ENCODE measurements around the gene MYOD1. TPM values are rescaled to one million over a fixed set of nuclear protein-coding genes. Genes with fewer than 3 reads are reported as not detected.

The MYOD1 gene
- total RNA-seq, 1 experiment from 2014 or later: not detected

DNA sequence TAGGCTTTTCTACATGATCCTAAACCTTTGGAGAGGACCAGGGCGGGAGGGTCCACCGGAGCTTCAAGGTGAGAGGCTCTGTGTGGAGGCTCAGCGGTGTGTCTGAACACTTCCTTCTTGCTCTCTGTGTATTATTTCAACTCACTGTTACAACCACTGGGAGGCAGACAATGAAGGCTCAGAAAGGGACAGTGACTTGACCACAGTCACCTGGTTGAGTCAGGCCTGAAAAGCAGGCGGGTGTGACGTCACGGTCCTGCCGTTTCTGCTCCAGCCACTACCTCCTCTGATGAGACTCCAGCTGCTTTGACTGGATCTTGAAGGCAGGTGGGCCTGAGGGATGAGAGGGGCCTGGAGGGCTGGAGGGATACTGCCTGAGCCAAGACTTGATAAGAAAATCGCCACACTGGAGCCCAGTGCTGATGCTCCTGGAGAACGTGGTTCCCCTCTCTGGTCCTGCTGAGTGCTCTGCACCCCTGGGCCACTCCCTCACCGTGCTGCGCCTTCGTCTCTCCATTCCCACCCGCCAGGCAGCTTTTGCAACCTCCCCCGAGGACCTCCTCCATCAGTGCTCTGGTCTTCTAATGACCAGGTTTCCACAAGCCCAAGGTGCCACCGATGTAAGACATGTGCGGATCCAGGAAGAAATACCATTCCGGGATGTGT is 43.1 kb downstream of the MYOD1 start:
- peak; percentile 37 for DNase-seq (ENCODE audit: unreplicated experiment)
- H3K9me3 Mint-ChIP-seq (ENCODE audit: unreplicated experiment): no peaks in the 10 kb centered on the region
- ChIA-PET CTCF (interaction anchor here (0.6 to 3.2 kb wide), 6 partner anchors 13 to 217 kb away, joined by 3 to 28 read pairs (median 4); no protein-coding TSS in a partner anchor), POLR2A (no interaction called here)
- no peaks in the 10 kb centered on the region for H3K36me3 Mint-ChIP-seq (ENCODE audit: insufficient read depth, unreplicated experiment)
- intact Hi-C loops (cut with micrococcal nuclease): loop anchor here (10.0 kb wide), 1 partner anchor 62 kb away; no protein-coding TSS in a partner anchor
- no TSS peak for BruUV-seq (replicated peaks)
- TF ChIP-seq, protein P1, sequence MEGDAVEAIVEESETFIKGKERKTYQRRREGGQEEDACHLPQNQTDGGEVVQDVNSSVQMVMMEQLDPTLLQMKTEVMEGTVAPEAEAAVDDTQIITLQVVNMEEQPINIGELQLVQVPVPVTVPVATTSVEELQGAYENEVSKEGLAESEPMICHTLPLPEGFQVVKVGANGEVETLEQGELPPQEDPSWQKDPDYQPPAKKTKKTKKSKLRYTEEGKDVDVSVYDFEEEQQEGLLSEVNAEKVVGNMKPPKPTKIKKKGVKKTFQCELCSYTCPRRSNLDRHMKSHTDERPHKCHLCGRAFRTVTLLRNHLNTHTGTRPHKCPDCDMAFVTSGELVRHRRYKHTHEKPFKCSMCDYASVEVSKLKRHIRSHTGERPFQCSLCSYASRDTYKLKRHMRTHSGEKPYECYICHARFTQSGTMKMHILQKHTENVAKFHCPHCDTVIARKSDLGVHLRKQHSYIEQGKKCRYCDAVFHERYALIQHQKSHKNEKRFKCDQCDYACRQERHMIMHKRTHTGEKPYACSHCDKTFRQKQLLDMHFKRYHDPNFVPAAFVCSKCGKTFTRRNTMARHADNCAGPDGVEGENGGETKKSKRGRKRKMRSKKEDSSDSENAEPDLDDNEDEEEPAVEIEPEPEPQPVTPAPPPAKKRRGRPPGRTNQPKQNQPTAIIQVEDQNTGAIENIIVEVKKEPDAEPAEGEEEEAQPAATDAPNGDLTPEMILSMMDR (IDR thresholded peaks at IDR 0.05; ENCODE audit: unreplicated experiment): no peak
- no peak overlapping the region for H3K4me3 Mint-ChIP-seq (ENCODE audit: unreplicated experiment)
- H3K4me1 Mint-ChIP-seq (ENCODE audit: insufficient read depth, unreplicated experiment): no peaks in the 10 kb centered on the region
- peaks cover 19% of the 10 kb centered on the region for H3K27me3 Mint-ChIP-seq (ENCODE audit: insufficient read depth, unreplicated experiment)
- no peak overlapping the region for H3K27ac Mint-ChIP-seq (ENCODE audit: low read depth, unreplicated experiment)

DNA sequence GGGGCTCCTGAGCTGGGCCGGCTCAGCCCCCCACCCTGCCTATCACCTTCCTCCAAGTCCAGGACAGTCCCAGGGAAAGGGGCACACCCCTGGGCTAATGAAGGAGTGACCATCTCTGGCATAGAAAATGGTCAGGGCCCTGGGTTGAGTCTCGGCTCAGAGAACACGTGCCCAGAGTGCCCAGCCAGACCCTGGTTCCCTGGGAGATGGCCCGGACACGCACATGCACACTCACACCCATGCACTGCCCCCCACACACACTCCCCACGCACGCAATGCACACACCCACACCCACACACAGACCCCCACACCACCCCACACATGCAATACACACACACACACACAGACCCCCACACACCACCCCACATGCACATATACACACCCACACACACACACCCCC is 43.9 kb downstream of the MYOD1 start:
- BruUV-seq (replicated peaks): no TSS peak
- Mint-ChIP-seq H3K4me3 (ENCODE audit: unreplicated experiment) (no peak overlapping the region), H3K9me3 (ENCODE audit: unreplicated experiment) (no peaks in the 10 kb centered on the region), H3K27ac (ENCODE audit: low read depth, unreplicated experiment) (no peak overlapping the region), H3K27me3 (ENCODE audit: insufficient read depth, unreplicated experiment) (peaks cover 11% of the 10 kb centered on the region), H3K4me1 (ENCODE audit: insufficient read depth, unreplicated experiment) (no peaks in the 10 kb centered on the region), H3K36me3 (ENCODE audit: insufficient read depth, unreplicated experiment) (no peaks in the 10 kb centered on the region)
- intact Hi-C loops (cut with micrococcal nuclease): loop anchor here (10.0 kb wide), 1 partner anchor 62 kb away; no protein-coding TSS in a partner anchor
- no peak for DNase-seq (ENCODE audit: unreplicated experiment)
- POLR2A ChIA-PET: no interaction called here
- TF ChIP-seq, protein P1 (IDR thresholded peaks at IDR 0.05; ENCODE audit: unreplicated experiment): no peak
- CTCF ChIA-PET: interaction anchor here (1.1 kb wide), 1 partner anchor 197 kb away, joined by 3 read pairs; no protein-coding TSS in a partner anchor

GRCh38 chr11:17763703-17764102 is 44.3 kb downstream of the MYOD1 start:
- DNase-seq (ENCODE audit: unreplicated experiment): no peak
- no peaks in the 10 kb centered on the region for H3K4me1 Mint-ChIP-seq (ENCODE audit: insufficient read depth, unreplicated experiment)
- intact Hi-C loops (cut with micrococcal nuclease): loop anchor here (10.0 kb wide), 1 partner anchor 61 kb away; no protein-coding TSS in a partner anchor
- TF ChIP-seq, protein P1 (IDR thresholded peaks at IDR 0.05; ENCODE audit: unreplicated experiment): no peak
- CTCF ChIA-PET: no interaction called here
- H3K9me3 Mint-ChIP-seq (ENCODE audit: unreplicated experiment): no peaks in the 10 kb centered on the region
- POLR2A ChIA-PET: no interaction called here
- no TSS peak for BruUV-seq (replicated peaks)
- H3K27ac Mint-ChIP-seq (ENCODE audit: low read depth, unreplicated experiment): no peak overlapping the region
- H3K27me3 Mint-ChIP-seq (ENCODE audit: insufficient read depth, unreplicated experiment): peaks cover 7% of the 10 kb centered on the region
- no peak overlapping the region for H3K4me3 Mint-ChIP-seq (ENCODE audit: unreplicated experiment)
- no peaks in the 10 kb centered on the region for H3K36me3 Mint-ChIP-seq (ENCODE audit: insufficient read depth, unreplicated experiment)

DNA sequence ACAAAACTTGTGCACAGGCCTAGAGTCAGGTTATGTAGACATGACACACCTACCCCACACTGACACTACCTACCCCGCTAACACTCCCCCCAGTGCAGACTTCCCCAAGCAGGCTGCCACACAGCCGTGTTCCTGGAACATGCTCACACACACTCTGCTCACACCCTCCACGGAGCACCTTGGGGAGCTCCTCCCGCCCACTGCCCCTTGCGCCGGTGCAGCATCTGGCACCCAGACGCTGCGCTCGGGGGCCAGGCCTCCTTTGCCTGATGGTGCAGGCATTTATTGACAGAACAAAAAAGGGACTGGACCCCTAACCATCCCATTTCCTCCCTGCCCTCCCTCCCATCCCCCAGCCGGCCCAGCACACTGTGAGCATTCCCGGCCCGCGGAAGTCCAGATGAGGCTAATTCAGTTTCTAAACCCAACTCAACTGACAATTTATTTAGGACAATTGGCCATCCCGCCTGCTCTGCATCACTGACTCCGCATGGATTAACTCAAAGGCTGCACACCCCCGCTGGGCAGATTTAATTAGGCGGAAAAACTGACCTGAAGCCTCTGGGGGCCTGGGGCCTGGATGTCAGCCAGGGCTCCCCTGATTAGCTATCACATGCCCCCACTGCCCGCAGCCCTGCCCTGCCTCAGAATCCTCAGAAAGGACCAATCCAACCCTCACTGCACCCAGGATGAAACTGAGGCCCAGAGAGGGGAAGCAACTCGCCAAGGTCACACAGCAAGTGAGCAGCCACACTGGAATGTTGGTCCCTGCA is 45.3 kb downstream of the MYOD1 start:
- no peaks in the 10 kb centered on the region for H3K4me1 Mint-ChIP-seq (ENCODE audit: insufficient read depth, unreplicated experiment)
- H3K4me3 Mint-ChIP-seq (ENCODE audit: unreplicated experiment): no peak overlapping the region
- ChIA-PET CTCF (interaction anchor here (0.7 kb wide), 1 partner anchor 100 kb away, joined by 3 read pairs; no protein-coding TSS in a partner anchor), POLR2A (no interaction called here)
- H3K27ac Mint-ChIP-seq (ENCODE audit: low read depth, unreplicated experiment): no peak overlapping the region
- no TSS peak for BruUV-seq (replicated peaks)
- H3K9me3 Mint-ChIP-seq (ENCODE audit: unreplicated experiment): no peaks in the 10 kb centered on the region
- H3K36me3 Mint-ChIP-seq (ENCODE audit: insufficient read depth, unreplicated experiment): no peaks in the 10 kb centered on the region
- intact Hi-C loops (cut with micrococcal nuclease): loop anchor here (10.0 kb wide), 1 partner anchor 60 kb away; no protein-coding TSS in a partner anchor
- TF ChIP-seq, protein P1 (IDR thresholded peaks at IDR 0.05; ENCODE audit: unreplicated experiment): no peak
- H3K27me3 Mint-ChIP-seq (ENCODE audit: insufficient read depth, unreplicated experiment): no peaks in the 10 kb centered on the region
- no peak for DNase-seq (ENCODE audit: unreplicated experiment)
